ENCODE measurements around the gene UBE2C.
"Not testable (repeated sequence)": the region's sequence is repeated elsewhere in the genome, so short reads cannot be mapped to it uniquely, and the experiment has no call there.

UBE2C gene

DNA sequence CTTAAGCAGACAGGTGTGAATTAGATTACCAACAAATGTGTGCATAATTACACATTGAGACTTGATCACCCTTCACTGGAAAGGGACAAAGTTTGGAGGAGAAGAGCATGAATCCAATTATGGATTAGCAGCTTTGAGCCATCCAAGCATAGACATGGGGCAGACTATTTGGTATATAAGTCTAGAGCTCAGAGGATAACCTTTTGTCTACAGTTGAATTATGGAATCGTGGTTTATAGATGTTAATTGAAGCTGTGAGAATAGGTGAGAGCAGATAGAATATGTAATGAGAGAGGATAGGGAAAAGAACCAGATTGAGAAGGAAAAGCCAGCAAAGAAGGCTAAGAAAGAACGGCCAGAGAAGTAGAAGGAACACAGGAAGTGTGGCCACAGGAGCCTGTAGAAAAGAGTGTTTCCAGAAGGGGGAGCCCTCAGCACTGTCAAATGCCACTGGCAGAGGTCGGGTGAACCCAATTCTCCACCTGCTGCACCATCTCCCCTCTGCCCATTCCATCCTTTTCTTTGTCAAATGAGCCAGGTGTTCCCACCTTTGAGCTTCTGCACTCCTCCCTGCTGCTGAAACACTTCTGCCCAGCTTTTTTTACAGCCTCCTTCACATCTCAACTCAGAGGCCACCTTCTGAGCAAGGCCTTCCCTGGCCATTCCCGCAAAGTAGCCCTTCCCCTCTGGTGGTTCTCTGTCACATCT is 13.4 kb upstream of the UBE2C start:
- peak; percentile 21 for DNase-seq

DNA sequence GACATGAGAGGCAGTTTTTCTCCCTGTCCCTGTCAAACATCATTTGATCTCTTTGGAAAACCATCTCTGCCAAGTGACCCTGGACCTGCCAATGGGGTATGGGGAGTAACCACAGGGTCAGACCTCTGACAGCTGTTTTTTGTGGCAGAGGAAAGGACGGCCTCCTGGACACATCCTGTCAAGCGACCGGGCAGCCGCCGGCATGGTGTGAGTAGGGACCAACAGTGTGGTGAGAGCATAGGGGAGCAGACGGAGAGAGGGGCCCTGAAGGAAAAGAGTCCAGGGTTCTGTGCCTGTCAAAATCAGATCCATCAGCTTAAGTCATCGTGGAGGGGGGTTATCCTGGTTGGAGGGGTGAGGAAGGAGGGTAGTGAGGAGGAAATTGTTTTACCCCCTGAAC is 10.6 kb upstream of the UBE2C start:
- DNase-seq = no peak

DNA sequence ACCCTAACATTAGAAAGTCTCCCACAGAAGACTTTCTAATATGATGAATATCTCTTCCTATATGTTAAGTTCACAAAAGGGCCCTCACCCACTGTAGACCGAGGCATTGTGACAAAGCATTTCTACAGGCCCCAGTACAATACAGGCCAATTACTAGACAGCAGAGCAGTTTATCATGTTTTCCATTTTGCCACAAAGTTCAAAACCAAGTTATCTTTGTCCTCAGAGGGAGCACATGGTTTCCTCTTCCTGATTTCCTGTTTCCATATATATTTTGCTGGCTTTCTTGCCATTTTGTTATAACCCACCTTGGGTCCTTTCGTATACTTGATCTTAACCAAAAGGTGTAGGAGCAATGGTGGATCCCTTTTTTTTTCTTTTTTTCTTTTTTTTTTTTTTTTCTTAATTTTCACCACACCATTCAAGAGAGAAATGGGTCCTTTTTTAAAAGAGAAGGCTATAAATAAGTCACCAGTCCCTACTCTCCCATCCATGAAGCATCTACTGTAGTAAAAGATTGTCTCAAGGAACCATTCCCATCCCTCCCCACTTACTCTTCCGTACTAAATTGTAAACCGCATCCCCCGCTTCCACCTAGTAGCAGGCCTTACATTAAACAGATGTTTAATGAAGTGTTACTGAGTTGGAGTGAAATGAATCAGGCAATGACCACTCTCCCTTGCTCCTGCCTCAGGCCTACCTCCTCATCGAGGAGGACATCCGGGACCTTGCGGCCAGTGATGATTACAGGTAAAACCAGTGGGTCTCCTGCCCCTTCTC is 2.1 kb upstream of the UBE2C start:
- DNase-seq = no peak

DNA sequence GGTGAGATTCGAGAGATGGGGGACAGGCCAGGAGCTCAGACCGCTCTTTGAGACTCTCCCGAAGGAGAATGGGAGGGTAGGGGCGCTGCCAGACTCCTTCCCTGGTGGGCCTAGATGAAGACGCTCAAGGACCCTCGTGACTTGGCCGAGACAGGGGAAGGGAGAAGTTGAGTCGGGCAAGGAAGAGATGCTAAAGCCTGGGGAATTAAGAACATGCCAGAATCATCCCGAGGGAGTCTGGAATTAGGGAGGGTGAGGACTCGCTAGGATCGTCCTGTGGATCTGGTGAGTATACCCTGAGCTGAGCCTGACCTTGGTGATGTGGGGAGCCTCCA is 529 bp downstream of the UBE2C start:
- no peak for DNase-seq

DNA sequence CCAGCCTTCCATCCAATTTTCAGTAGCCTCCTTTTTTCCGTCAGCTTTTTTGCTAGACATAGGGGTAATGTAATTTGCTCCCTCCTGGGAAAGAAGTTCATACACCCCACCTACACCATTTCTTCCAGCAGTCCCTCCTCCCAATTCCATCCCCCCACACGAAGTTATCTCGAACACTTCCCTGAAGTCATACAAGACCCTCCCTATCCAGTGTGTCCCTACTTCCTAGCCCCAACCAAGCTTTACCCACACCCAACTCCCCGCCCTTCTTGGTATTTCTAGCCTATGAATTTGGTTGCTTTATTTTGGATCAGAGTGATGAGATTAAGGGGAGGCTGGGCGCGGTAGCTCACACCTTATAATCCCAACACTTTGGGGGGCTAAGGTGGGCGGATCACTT is 1.0 kb downstream of the UBE2C start:
- no peak for DNase-seq

DNA sequence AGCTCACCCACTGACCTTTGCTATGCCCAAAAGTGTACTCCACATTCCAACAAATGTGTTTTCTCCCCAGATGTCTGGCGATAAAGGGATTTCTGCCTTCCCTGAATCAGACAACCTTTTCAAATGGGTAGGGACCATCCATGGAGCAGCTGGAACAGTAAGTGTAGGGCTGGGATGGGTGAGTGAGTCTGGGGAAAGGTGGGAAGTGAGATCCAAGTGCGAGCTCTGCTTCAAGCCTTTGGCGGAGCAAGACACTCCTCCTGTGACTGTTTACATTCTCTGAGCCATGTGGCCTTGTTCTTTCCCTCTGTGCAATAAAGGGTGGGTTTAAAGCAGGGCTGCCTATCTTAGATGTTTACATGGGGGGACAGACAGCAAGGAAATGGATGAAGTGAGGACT is 1.9 kb downstream of the UBE2C start:
- DNase-seq = no peak

DNA sequence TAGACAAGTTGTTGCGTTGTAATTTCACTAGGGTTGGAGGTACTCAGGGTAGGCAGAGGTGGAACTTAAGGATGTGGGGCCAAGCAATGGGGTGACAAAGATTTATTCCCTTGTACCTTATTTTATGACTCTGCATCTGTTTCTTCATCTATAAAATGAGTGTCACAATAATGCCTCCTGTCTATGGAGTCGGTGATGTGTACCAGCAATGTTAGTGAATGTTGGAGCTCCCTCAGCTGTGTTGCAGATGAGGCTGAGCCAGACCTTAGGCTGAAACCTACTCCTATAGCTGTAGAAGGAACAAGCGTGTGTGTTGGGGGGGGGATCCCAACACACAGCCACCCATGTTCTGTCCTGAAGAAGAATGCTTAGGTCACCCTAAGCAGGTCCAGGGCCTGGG is 4.5 kb downstream of the UBE2C start:
- no peak for DNase-seq

DNA sequence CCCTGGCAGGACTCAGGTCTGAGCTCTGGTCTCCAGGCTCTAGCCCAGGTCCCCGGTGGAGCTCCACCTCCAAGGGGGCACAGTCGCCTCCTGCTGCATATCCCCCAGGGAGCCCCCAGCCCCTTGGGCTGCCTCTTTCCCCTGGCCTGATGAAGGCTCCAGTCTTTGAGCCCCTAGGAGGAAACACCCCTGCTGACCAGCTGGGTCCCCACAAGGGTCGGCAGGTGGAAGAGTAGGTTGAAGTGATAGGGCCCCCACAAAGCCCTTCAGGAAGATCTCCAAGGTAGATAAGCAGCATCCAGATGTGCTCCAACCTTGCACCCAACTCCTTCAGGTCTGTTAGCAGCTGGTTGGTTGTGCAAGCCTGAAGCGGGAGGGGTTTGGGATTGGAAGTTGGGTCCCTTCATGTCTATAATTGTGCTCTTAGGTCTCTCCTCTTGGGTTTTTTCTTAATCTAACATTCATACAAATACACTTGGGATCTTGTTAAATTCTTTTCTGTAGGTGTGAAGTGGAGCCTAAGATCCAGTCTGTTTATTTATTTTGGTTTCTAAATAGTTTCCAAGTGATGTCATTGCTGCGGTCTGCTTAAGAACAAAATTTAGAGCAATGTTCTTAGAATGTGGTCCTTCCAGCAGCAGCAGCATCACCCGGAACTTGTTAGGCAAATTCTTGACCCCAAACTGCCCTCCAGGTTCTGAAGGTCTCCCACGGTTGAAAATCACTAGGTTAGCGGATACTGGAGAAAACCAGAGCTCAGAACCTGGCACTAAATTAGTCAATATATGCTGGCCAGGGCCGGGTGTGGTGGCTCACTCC is 5.1 kb downstream of the UBE2C start:
- no peak for DNase-seq

DNA sequence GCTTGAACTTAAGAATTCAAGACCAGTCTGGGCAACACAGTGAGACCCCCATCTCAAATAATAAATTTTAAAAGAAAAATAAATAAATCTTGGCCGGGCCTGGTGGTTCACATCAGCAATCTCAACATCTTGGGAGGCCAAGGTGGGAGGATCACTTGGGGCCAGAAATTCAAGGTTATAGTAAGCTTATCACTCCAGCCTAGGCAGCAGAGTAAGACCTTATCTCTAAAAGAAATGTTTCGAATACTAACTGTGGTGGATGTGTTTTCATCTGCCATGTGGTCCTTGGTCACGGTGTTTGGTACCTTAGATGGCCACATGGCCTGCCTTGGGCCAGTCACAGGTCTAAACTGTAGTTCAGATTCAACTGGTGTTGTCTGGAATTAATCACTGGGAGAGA is 5.8 kb downstream of the UBE2C start:
- no peak for DNase-seq

DNA sequence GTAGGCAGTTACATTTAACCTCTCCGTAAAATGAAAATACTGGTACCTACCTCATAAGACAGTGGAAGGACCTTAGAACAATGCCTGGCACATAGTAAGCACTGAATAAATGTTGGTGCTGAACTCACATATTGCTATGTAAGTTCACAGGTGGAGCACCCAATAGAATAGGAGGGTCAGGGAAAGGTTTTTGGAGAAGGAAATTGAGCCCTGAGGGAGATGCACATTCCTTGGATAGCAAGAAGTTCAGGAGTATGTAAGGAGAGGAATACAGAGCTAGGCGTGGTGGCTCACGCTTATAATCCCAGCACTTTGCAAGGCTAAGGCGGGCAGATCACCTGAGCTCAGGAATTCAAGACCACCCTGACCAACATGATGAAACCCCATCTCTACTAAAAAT is 7.0 kb downstream of the UBE2C start:
- DNase-seq = no peak

DNA sequence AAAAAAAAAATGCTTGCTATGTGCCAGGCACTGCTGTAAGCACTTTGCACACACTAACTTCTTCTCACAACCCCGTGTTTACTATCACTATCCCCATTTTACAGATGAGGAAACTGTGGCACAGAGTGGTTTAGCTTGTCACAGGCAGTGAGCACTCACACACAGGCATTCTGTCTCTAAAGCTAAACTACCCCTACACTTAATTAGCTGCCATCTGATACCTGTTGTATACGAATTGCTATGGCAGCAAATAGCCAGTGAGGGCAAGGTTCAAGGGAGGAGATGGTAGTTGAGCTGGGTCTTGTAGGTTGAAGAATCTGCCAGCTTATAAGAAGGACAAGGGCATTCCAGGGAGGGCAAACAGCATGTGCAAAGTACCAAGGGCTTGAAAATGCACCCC is 9.5 kb downstream of the UBE2C start:
- DNase-seq = no peak

DNA sequence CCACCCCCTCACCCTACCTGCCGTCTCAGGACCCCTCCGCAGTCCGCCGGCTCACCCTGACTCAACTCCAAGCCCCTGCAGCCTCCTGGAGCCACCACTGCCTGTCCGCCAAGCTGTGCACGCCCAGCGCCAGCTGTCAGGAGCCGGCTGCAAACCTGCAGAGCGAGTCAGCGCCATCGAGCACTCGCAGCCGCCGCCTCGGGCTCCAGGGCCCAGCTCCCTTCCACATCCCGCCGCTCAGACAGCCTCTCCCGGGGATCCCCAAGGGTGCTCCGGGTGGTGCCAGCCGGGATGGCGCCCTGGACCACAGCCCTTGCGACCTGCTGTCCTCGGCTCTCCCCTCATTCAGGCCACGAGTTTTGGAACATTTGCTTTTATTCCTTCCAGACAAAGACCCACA is 10.4 kb downstream of the UBE2C start:
- DNase-seq = no peak

DNA sequence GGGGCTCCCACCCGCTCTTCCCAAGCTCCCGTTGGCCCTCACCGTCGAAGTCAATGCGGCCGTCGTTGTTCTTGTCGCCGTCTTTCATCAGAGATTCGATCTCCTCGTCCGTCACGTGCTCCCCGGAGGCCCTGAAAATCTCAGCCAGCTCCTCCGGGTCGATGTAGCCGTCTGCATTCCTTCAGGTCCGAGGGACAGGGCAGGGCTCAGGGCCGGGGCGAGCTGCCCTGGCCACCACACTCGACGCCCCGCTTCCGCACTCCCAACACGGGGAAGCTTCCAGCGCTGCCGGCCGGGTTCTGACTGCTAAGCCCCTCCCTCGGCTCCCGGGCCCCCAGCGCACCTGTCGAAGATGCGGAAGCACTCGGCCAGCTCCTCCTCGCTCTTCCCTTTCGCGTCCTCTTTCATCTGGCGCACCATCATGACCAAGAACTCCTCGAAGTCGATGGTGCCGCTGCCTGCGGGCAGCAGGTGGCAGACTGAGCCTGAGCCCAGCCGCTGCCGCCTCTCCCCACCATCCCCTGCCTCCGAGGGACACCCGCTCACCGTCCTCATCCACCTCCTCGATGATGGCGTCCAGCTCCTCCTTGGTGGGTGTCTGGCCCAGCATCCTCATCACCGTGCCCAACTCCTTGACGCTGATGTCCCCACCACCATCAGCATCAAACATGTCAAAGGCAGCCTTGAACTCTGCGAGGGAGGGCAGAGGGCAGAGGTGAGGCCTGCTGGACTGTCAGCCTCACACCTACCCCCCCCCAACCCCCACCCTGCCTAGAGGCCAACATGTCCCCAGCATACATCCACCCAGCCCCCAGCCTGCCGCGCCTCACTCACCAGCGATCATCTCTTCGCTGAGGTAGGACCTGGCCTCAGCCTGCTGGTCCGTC is 11.7 kb downstream of the UBE2C start:
- no peak for DNase-seq

DNA sequence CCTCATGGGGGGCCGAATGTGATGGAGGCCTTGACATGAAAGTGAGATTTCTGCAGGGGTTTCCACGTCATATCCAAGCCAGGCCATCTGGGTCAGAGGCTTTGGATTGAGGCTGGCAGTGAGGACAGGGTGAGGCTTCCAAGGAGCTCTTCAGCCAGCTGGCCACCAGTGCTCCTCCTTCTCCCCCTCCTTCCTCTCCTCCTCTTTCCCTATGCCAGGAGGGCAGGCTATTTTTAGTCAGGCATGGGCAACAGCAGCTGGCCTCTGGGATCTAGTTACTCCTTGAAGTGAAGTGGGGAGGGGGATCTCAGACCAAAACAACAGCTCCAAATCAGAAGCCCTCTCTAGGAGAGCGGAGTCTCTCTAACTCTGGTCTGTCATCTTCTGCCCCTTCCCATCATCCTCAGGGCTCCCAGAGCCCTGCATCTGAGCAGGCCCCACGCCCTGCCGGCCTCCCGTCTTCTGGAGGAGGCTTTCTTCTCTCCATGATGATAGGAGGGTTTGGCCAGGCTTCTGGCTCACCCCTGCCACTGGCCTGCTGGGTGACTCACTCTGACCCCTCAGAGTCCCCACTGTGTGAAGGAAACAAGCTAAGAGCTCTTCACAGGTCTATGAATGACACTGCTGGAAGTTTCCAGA is 14.1 kb downstream of the UBE2C start:
- no peak for DNase-seq

DNA sequence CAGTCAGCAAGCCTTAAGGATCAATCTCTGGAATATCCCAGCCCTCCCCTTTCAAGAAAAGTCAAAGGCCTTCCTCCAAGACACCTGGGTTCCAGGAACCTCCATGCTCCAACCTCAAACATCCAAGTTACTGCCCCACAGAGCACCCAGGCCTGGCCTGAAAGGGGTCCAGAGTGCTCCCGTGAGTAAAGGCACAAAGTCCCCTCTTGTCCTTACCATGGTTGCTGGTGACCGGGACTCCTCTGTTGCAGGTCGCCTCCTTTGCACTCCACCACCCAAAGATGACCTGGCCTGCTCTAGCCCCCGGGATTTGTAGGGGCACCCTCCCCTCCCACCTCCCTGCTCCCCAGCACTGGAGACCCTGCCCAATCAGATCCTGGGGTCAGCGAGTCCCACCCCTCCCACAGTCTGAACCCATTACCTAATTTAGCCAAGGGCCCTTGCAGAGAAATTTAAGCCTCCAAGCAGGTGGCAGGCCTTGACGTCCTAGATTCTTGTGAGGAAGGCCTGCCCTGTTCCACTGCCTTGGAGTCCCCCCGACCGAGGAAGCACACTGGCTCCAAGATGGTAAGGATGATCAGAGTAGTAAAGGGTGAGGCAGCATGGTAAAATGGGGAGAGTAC is 14.7 kb downstream of the UBE2C start, which contains the start of gene TNNC2:
Gene TNNC2, minus strand, starts transcription at position 283 of the 623 bp plus-strand sequence. Its CDS starts 64 bp downstream, at position 219.
- DNase-seq = no peak

DNA sequence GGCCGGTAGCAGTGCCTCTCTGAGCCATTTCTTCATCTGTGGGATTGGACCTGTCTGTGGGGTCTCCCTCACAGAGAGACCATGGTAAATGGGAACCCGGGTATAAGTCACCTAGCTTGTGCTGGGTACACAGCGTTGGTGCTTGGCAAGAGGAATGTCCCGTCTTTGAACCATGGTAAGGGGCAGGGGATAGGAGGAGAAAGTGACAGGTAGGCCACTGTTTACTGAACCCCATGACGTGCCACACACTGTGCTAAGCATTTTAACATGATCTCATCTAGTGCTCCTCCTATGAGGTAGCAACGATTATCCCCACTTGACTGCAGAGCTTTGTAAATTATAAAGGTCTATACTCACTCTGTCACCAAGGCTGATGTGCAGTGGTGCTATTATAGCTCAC is 15.3 kb downstream of the UBE2C start:
- no peak for DNase-seq

DNA sequence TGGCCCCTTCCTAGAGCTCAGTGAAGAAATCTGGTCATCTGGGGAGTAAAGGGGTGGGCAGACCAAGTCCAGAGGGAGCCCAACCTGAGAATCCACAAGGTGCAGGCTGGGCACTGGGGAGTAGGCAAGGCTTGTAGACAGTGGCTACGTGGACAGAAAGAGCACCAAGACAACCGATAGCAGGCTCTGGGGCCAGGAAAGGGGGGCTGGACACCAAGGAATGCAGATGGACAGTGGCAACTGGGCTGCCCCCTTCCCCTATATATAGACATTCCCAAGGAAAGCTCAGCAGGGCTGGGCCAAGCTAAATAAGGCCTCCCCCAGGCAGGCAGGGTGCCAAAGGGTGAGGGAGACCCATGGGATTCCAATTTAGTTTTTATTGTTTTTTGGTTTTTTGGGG is 16.1 kb downstream of the UBE2C start:
- DNase-seq = no peak

DNA sequence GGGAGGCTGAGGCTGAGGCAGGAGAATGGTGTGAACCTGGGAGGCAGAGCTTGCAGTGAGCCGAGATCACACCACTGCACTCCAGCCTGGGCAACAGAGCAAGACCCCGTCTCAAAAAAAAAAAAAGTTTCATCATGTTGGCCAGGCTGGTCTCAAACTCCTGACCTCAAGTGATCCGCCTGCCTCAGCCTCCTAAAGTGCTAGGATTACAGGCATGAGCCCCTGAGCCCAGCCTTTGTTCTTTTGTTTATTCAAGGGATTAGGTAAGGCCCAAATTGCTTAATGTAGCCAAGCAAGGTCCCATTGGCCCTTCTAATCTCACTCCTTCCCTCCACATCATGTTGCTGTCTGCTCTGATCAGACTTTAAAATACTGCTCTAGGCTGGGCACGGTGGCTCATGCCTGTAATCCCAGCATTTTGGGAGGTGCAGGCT is 17.2 kb downstream of the UBE2C start:
- not testable (repeated sequence) for DNase-seq

DNA sequence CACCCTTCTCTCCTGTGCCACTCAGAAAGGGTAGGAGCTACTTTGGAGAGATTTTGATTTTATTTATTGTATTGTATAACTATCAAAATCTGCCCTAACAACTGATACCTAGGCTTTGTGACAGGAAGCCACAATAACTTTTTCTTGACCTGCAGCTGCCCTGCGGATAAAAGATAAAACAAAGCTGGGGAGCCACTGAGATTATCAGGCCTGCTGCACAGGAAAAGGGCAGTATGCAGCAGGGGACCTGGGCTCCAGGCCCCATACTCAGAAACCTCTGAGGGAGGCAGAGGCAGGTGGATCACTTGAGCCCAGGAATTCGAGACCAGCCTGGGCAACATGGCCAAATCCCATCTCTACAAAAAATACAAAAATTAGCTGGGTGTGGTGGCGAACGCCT is 20.2 kb downstream of the UBE2C start:
- no peak for DNase-seq

DNA sequence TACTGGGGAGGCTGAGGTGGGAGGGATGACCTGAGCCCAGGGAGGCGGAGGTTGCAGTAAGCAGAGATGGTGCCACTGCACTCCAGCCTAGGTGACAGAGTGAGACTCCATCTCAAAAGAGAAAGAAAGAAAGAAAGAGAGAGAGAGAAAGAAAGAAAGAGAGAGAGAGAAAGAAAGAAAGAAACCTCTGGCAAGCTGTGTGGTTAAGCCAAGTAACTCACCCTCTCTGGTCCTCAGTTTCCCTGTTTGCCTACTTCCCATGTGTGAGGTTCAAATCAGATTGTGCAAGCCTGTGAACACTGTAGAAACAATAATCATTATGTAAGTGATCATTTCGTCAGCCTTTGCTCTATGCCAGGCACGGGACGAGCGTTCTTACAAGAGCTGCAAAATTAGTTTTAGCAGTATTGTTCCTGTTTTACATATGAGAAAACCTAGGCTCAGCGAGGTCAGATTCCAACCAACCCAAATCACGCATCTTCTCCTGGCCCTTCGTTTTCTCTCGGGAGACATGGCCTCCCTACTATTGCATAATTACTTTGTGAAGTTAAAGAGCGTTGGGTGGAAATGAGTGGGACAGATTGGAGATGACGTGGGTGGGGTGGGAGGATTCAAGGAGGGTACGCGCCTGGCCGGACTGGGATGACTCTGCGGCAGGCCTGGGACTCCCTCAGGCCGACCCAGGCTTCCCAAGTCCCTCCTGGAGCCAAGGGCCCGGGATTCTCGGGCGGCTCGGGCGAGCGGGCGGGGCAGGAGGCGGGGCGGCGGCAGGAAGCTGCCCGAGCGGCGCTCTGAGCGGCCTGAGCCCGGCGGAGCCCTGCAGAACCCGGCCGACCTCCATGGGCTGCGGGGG is 20.8 kb downstream of the UBE2C start, which contains the start of gene SNX21:
Gene SNX21, plus strand, starts transcription at position 770 of the 853 bp plus-strand sequence. CDS start 121 bp downstream, outside the sequence.
- no peak for DNase-seq
